ENCODE results near the gene VTA1.

DNA sequence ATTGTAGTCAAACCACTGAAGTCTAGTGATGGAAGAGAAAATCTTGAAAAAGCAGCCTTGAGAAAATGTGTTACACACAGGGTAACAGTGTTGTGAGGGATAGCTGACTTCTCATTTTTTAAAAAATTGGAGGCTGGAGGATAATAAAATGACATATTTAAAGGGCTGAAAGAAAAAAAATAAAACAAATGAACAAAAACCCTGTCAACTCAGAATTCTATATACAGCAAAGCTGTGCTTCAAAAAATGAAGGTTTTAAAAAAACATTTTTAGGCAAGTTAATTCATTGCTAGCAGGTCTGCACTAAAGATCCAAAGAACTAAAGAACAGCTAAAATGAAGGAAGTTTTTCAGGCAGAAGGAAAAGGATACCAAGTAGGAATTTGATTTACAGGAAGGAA, 31.1 kb downstream of the VTA1 start:
- TF ChIP-seq, protein P1, sequence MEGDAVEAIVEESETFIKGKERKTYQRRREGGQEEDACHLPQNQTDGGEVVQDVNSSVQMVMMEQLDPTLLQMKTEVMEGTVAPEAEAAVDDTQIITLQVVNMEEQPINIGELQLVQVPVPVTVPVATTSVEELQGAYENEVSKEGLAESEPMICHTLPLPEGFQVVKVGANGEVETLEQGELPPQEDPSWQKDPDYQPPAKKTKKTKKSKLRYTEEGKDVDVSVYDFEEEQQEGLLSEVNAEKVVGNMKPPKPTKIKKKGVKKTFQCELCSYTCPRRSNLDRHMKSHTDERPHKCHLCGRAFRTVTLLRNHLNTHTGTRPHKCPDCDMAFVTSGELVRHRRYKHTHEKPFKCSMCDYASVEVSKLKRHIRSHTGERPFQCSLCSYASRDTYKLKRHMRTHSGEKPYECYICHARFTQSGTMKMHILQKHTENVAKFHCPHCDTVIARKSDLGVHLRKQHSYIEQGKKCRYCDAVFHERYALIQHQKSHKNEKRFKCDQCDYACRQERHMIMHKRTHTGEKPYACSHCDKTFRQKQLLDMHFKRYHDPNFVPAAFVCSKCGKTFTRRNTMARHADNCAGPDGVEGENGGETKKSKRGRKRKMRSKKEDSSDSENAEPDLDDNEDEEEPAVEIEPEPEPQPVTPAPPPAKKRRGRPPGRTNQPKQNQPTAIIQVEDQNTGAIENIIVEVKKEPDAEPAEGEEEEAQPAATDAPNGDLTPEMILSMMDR (IDR thresholded peaks at IDR 0.05 in 8 of 11, conservative IDR thresholded peaks at IDR 0.05 in 3 of 11), result no peak
- no peak for TF ChIP-seq POLR2A (IDR thresholded peaks at IDR 0.05)
